ENCODE results near the gene IMMP2L.

The IMMP2L gene

DNA sequence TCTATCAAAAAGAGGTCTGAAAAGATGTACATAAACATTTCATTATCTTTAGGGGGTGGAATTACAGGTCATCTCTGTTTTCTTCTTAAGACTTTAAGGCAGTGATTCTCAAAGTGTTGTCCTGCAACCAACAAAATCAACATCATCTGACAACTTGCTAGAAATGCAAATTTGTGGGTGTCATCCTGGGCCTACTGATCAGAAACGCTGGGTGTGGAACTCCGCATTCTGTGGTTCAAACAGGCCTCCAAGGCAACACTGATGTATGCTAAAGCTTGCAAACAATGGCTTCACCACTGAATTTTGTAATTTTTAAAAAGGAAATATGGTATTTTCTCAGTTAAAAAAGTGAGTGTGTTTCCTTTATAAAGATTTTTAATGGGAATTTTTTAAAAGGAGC is 873.4 kb downstream of the IMMP2L start:
- no peak for DNase-seq
- TF ChIP-seq, protein P1, sequence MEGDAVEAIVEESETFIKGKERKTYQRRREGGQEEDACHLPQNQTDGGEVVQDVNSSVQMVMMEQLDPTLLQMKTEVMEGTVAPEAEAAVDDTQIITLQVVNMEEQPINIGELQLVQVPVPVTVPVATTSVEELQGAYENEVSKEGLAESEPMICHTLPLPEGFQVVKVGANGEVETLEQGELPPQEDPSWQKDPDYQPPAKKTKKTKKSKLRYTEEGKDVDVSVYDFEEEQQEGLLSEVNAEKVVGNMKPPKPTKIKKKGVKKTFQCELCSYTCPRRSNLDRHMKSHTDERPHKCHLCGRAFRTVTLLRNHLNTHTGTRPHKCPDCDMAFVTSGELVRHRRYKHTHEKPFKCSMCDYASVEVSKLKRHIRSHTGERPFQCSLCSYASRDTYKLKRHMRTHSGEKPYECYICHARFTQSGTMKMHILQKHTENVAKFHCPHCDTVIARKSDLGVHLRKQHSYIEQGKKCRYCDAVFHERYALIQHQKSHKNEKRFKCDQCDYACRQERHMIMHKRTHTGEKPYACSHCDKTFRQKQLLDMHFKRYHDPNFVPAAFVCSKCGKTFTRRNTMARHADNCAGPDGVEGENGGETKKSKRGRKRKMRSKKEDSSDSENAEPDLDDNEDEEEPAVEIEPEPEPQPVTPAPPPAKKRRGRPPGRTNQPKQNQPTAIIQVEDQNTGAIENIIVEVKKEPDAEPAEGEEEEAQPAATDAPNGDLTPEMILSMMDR (IDR thresholded peaks at IDR 0.05; ENCODE audit: low read depth, low read length): no peak
- Histone ChIP-seq H3K4me1 (no peaks in the 10 kb centered on the region), H3K4me3 (ENCODE audit: low read depth, low read length) (no peak overlapping the region), H3K9me3 (no peaks in the 10 kb centered on the region; the same call in 1 of the 2 replicates), H3K27me3 (no peaks in the 10 kb centered on the region), H3K36me3 (no peaks in the 10 kb centered on the region)

DNA sequence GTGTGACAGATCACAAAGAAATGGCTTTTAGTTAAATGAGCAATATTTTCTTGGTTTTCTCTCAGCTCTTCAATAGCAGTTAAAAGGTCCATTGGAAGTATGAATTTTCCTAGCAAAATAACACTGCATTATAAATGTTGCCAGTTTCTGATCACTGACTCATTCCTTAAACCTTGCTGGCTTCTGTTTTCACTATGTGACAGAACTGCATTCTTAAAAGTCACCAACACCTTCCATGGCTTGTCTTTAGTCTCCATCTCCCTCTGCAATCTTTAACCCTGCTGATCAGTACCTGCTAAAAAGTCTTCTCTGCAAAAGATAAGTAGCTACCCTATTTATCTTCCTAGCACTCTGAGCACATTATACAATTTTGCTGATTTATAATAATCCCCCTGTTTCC is 876.4 kb downstream of the IMMP2L start:
- no peak for DNase-seq
- Histone ChIP-seq H3K4me3 (ENCODE audit: low read depth, low read length) (no peak overlapping the region), H3K27me3 (no peaks in the 10 kb centered on the region), H3K9me3 (no peaks in the 10 kb centered on the region; the same call in 1 of the 2 replicates), H3K4me1 (no peaks in the 10 kb centered on the region), H3K36me3 (no peaks in the 10 kb centered on the region)
- TF ChIP-seq, protein P1 (IDR thresholded peaks at IDR 0.05; ENCODE audit: low read depth, low read length): no peak

DNA sequence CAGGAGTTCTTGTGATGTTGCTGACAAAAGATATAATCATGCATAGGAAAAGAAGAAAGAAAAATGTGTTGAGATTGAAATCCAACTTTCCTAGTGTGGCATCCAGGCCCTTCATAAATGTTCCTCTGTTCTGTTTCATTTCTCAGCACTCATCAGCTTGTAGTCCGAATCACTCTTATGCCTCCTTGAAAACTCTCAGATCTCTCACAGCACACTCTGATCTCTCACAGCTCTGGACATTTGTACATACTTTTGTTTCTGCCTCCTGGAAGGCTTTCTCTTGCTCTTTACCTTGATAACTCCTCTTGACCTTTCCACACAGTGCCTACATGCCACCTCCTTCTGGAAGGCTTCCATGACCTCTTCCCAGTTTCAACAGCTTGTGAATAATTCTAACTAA is 880.4 kb downstream of the IMMP2L start:
- no peak overlapping the region for H3K4me3 ChIP-seq (ENCODE audit: low read depth, low read length)
- H3K36me3 ChIP-seq: no peaks in the 10 kb centered on the region
- no peak for DNase-seq
- TF ChIP-seq, protein P1 (IDR thresholded peaks at IDR 0.05; ENCODE audit: low read depth, low read length): no peak
- H3K9me3 ChIP-seq: no peaks in the 10 kb centered on the region
- no peaks in the 10 kb centered on the region for H3K4me1 ChIP-seq
- H3K27me3 ChIP-seq: no peaks in the 10 kb centered on the region

DNA sequence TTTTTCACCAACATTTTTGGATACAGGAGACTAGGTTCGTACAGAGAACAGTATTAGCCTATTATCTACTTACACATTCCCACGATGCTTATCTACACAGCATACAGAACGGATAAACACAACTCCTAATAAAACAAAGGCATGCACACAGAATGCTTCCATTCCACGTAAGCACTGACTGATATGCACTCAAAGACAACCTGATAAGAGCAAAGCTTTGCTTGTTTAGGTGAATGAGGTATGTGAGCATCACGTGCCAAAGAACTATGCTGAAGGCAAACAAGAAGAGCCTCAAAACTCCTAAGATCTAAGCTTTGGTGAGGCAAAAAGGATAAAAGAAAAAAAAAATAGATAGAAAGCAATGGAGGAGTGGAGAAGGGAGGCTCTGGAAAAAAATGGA is 884.9 kb downstream of the IMMP2L start:
- no peak for DNase-seq
- no peaks in the 10 kb centered on the region for H3K4me1 ChIP-seq
- H3K4me3 ChIP-seq (ENCODE audit: low read depth, low read length): no peak overlapping the region
- TF ChIP-seq, protein P1 (IDR thresholded peaks at IDR 0.05; ENCODE audit: low read depth, low read length): no peak
- H3K27me3 ChIP-seq: no peaks in the 10 kb centered on the region
- no peaks in the 10 kb centered on the region for H3K36me3 ChIP-seq
- H3K9me3 ChIP-seq: no peaks in the 10 kb centered on the region

DNA sequence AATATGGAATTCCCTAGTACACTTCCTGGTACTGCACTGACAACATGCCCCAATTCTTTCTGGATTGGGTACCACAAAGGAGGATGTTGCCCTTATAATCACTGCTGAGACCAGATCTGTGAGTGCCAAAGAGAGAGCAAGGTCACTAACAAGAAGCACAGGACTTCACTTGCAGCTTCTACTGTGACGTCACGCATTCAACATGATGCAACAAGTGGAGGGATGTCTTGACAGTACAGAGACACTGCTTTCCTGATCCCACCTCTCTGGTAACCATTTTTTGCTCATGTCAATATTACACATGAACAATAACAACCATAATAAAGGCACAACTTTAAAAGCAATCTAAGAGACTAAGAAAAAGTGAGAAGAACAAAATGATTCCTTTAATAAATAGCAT is 885.5 kb downstream of the IMMP2L start:
- Histone ChIP-seq H3K4me3 (ENCODE audit: low read depth, low read length) (no peak overlapping the region), H3K27me3 (no peaks in the 10 kb centered on the region), H3K4me1 (no peaks in the 10 kb centered on the region), H3K36me3 (no peaks in the 10 kb centered on the region), H3K9me3 (no peaks in the 10 kb centered on the region)
- DNase-seq: no peak
- TF ChIP-seq, protein P1 (IDR thresholded peaks at IDR 0.05; ENCODE audit: low read depth, low read length): no peak

DNA sequence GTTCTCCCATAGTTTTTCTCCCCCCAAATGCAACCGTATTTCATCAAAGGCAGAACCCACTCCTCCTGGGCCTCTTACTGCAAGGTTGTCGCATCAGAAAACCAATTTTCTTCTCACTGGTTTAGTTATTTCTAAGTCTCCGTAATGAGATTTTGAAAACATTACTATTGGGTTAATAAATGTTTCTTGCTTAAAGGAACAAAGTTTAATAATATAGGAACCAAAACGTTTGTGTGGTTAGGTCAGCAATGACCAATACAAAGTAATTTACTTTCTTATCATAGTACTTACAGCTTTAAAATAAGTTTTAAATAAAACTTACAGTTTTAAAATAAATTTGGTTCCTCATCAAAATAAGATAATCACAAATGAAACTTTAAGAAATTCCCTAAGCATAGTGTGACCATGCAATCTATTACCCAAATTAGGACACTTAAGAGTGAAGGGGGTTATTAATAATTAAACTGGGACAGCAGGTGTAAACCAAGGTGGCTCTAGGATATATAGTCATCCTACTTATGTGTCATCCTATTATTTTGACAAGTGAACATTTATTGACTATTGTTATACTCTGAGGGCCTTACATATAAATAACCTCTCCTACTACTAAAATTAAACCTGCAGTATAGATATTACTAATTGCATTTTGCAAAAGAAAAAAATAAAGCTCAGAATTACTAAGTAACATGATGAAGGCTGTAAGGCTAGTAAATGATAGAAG is 886.7 kb downstream of the IMMP2L start:
- Histone ChIP-seq H3K4me3 (ENCODE audit: low read depth, low read length) (no peak overlapping the region), H3K4me1 (no peaks in the 10 kb centered on the region), H3K27me3 (no peaks in the 10 kb centered on the region), H3K36me3 (no peaks in the 10 kb centered on the region), H3K9me3 (no peaks in the 10 kb centered on the region)
- no peak for DNase-seq
- TF ChIP-seq, protein P1 (IDR thresholded peaks at IDR 0.05; ENCODE audit: low read depth, low read length): no peak

All from BE2C (cell line).